Activated CD8-positive, alpha-beta memory T cell treated with anti-CD3 and anti-CD28 coated beads, Interleukin-2, amount 50 U/mL, for 4 hours (primary cell): ENCODE results near the gene CACNB4.
"Not testable (repeated sequence)": the region's sequence is repeated elsewhere in the genome, so short reads cannot be mapped to it uniquely, and the experiment has no call there.

ENCODE experiments used
- DNase-seq: peaks from one replicate; pipeline ENCODE4 v3.0.0-alpha.2; 2020

Gene CACNB4

GRCh38 chr2:151808258-151809072 is 290.4 kb downstream of the CACNB4 start:
- no peak for DNase-seq

GRCh38 chr2:151805961-151806360 is 292.9 kb downstream of the CACNB4 start:
- no peak for DNase-seq

DNA sequence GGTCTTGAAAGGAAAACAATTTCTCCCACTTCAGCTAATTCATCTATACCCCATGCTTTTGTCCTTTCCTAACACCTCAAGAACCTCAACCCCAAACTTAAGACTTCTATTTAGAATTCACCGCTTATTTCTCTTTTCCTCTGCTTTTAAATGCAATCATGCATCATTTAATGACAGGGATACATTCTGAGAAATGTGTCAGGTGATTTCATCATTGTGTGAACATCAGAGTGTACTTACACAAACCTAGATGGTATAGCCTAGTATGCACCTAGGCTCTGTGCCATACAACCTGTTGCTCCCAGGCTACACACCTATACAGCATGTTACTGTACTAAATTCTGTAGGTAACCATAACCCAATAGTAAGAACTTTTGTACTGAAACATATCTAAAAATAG is 293.5 kb downstream of the CACNB4 start:
- DNase-seq, result no peak

DNA sequence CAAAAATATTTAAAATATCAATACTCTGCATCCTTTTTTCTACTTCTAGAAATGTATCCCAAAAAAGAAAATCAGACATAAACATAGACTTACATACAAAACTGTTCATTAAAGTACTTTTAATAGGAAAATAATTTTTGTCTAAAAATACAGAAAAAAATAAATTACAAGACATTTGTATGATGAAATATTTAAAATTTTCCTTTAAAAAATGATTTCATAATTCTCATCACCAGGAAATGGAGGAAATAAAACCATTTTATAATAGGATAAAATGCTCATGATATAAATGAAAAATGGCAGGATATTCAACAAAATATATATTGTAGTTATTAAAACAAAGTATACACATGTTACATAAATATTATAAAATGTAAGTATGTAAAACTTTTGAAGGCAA is 295.0 kb downstream of the CACNB4 start:
- no peak for DNase-seq

- DNase-seq, result no peak
Measured at GRCh38 chr2:151802315-151802714, 296.5 kb downstream of the CACNB4 start.

- DNase-seq, result no peak
Measured at GRCh38 chr2:151799886-151800292, 299.0 kb downstream of the CACNB4 start.

- no peak for DNase-seq
Measured at GRCh38 chr2:151796774-151797173, 302.1 kb downstream of the CACNB4 start.

DNA sequence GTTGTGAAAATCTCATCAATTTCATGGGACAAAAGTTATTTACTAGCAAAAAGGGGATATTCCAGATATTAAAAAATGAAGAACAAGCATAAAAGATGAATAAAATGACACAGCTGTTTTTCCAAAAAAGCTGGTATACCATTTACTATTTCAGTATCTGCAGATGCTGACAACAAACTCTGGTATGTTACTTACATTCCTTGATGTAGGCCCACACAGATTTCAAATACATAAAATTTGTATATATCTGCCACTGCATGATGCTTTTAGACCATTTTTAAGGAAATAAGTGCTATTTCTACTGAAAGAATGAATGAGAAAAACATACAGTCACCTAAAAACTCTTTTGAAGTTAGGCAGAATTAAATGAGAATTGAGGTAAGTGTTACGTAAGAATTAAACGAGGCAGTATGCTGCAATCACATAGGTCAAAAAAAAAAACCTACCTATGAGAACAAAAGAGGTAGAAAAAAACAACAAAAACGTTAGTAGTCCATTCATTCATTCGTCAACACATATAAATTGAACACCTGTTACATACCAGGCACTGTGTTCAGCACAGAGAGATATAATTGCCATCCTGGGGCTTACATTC is 303.1 kb downstream of the CACNB4 start:
- no peak for DNase-seq

DNA sequence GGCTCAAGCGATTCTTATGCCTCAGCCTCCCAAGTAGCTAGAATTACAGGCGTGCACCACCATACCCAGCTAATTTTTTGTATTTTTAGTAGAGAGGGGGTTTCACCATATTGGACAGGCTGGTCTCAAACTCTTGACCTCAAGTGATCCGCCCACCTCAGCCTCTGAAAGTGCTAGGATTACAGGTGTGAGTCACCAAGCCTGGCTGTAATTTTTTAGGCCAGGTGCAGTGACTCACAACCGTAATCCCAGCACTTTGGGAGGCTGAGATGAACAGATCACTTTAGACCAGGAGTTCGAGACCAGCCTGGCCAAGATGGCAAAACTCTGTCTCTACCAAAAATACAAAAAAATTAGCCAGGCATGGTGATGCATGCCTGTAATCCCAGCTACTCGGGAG is 304.4 kb downstream of the CACNB4 start:
- not testable (repeated sequence) for DNase-seq

GRCh38 chr2:151793123-151793522 is 305.7 kb downstream of the CACNB4 start:
- no peak for DNase-seq

GRCh38 chr2:151792589-151792988 is 306.3 kb downstream of the CACNB4 start:
- no peak for DNase-seq

- DNase-seq, result no peak
Measured at GRCh38 chr2:151791545-151791944, 307.3 kb downstream of the CACNB4 start.

DNA sequence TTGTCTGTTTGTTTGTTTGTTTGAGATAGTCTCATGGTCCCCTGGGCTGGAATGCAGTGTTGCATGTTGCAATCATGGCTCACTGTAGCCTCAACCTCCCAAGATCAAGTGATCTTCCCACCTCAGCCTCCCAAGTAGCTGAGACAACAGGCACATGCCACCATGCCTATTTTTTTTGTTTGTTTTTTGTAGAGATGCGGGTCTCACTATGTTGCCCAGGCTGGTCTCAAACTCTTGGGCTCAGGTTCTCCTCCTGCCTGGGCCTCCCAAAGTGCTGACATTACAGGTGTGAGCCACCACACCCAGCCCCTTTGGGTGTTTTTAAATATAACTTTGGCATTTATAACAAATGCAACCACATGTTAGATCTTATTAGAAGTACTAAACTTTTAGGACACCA is 308.2 kb downstream of the CACNB4 start:
- DNase-seq, result no peak

DNA sequence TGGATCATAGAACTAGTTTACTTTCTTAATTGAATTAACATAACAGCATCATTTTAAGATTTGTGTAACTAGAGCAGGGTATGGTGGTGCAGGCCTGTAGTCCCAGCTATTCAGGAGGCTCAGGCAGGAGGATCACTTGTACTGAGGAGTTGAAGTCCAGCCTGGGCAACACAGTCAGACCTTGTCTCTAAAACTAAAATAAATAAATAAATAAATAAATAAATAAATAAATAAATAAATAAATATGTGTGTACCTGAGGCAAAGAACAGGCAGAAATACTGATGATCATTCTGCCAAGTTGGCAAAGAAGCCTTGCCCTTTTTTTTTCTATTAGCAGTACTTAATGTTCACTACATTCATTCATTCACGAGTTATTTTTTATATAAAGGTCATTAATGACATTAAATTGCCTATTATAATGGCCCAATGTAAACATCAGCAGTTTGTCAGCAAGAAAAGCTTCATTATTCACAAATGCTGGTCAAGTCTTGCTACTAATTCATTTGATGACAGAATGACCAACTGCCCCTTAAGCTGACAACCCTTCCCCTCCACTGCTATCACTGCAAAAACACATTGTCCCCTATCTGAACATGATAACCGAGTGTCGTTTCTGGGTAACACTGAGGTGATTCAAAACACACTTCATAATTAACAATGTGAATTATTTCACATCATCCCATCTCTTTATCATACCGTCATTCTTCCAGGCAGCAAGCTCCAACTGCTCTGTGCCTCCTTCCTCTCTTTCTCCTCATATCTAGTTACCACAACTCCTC is 309.6 kb downstream of the CACNB4 start:
- no peak for DNase-seq

DNA sequence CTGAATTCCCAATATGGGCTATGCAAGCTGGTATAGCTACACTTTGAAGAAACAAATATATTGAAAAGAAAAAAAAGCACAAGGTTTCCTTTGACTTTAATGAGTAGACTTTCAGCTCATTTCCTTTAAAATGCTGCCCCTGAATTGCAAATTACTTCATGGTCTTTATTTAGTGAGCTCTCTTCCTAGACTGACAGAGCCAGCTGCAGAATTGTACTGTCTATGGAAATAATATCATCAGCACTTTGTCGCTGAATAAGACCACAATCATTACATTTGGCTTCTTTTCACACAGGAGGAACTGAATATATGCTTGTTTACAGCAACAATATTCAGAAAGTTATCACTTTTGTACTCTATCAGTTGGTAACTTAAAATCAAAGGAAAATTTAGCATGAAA is 312.4 kb downstream of the CACNB4 start:
- DNase-seq, result no peak

GRCh38 chr2:151786077-151786476 is 312.8 kb downstream of the CACNB4 start:
- DNase-seq, result no peak

DNA sequence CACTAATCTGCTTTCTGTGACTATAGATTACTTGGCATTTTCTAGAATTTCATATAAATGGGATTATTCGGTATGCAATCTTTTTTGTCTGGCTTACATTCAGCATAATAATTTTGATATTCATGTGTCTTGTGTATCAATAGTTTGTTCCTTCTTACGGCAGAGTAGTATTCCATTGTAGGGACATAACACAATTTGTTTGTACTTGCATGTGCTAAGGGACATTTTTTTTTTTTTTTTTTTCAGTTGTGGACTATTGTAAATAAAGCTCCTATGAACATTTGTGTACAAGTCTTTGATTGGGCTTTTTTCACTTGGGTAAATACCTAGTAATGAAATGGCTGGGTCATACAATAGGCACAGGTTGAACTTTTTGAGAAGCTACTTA is 315.7 kb downstream of the CACNB4 start:
- DNase-seq, result no peak
